Measurements from ENCODE around the gene ZNF503.

ZNF503 gene

GRCh38 chr10:75401569-75402485 is at the start of gene ZNF503:
TSS of gene ZNF503 (minus strand) at chr10:75401764. CDS start at chr10:75401419, 345 bp downstream.
- peak; percentile 97 for DNase-seq

GRCh38 chr10:75450644-75451640 is 49.4 kb upstream of the ZNF503 start:
- peak; percentile 25 for DNase-seq

- DNase-seq: peak; percentile 10
Measured at GRCh38 chr10:75450075-75450445, 48.5 kb upstream of the ZNF503 start.

GRCh38 chr10:75449382-75450074 is 48.0 kb upstream of the ZNF503 start:
- DNase-seq: no peak

GRCh38 chr10:75448166-75448565 is 46.6 kb upstream of the ZNF503 start:
- no peak for DNase-seq

GRCh38 chr10:75446508-75446907 is 44.9 kb upstream of the ZNF503 start:
- DNase-seq: no peak

- DNase-seq: no peak
Measured at GRCh38 chr10:75444781-75445386, 43.3 kb upstream of the ZNF503 start.

- DNase-seq: no peak
Measured at GRCh38 chr10:75443362-75443761, 41.8 kb upstream of the ZNF503 start.

GRCh38 chr10:75441682-75442081 is 40.1 kb upstream of the ZNF503 start:
- no peak for DNase-seq

- DNase-seq: no peak
Measured at GRCh38 chr10:75441196-75441595, 39.6 kb upstream of the ZNF503 start.

GRCh38 chr10:75440271-75440793 is 38.8 kb upstream of the ZNF503 start:
- no peak for DNase-seq

- DNase-seq: no peak
Measured at GRCh38 chr10:75439811-75440210, 38.2 kb upstream of the ZNF503 start.

GRCh38 chr10:75438275-75438674 is 36.7 kb upstream of the ZNF503 start:
- DNase-seq: no peak

- DNase-seq: no peak
Measured at GRCh38 chr10:75437693-75438092, 36.1 kb upstream of the ZNF503 start.

- DNase-seq: no peak
Measured at GRCh38 chr10:75436896-75437295, 35.3 kb upstream of the ZNF503 start.

GRCh38 chr10:75435291-75435690 is 33.7 kb upstream of the ZNF503 start:
- no peak for DNase-seq

- no peak for DNase-seq
Measured at GRCh38 chr10:75434291-75434690, 32.7 kb upstream of the ZNF503 start.

GRCh38 chr10:75433216-75433615 is 31.7 kb upstream of the ZNF503 start:
- no peak for DNase-seq

- DNase-seq: no peak
Measured at GRCh38 chr10:75432763-75433162, 31.2 kb upstream of the ZNF503 start.

- no peak for DNase-seq
Measured at GRCh38 chr10:75432176-75432575, 30.6 kb upstream of the ZNF503 start.

- DNase-seq: peak; percentile 18
Measured at GRCh38 chr10:75431180-75432111, 29.9 kb upstream of the ZNF503 start, which contains the start of gene LRMDA. TSS of gene LRMDA (plus strand) at chr10:75431624.

Data from NCI-H774 (cell line).